ENCODE data around the gene P2RY2. TPM values are rescaled to one million over a fixed set of nuclear protein-coding genes. Genes with fewer than 3 reads are reported as not detected.

The P2RY2 gene
- total and polyA plus RNA-seq, 10 of the 15 experiments (the other 5 are each of a cell fraction or from before 2014, with no cell fraction given), result 0.03 to 0.23 (median 0.17) TPM; not detected in 7

DNA sequence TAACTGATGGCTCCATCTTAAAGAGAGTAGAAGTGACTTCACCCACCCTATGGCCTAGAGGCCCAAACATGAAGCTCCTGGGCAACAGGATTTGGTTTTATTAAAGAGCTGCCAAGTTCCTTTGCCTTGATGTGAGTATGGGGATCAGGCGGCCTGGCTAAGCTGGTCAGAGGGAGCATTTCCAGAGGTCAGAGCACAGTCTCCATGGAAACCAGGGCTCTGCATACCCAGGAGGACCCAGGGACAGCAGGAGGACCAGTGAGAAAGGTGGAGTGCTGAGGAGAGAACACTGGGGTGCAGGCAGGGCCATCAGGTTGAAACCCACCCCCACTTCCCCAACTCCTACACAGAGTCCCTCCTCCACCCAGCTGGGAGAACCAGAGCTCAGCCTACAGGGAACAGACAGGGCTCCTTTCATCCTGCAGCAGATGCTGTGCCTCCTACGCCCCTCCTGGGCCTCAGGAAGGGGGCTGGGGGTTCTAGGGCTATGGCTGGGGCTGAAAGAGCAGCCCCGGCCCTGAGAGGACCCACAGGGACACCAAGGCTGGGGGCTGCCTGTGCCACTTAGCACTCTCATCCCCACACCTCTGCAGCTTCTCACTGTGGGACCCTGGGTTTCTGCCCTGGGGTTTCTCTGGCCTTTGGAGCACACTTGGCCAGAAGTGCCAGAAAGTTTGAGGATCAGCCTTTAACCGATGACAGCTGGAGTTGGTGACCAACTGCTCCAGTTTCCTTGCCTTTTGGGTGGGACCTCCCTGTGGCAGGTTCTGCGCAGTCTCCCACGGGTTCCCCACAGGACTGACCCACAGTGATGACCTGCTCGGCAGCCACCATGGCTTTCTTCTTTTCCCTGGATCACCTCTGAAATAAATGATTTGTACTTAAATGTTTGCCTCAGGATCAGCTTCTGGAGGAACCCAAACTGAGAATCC lies 40.3 kb downstream of the P2RY2 start (continued):
- TF ChIP-seq MEF2A (IDR thresholded peaks at IDR 0.05; ENCODE audit: insufficient read depth, low read depth, low read length), result no peak

DNA sequence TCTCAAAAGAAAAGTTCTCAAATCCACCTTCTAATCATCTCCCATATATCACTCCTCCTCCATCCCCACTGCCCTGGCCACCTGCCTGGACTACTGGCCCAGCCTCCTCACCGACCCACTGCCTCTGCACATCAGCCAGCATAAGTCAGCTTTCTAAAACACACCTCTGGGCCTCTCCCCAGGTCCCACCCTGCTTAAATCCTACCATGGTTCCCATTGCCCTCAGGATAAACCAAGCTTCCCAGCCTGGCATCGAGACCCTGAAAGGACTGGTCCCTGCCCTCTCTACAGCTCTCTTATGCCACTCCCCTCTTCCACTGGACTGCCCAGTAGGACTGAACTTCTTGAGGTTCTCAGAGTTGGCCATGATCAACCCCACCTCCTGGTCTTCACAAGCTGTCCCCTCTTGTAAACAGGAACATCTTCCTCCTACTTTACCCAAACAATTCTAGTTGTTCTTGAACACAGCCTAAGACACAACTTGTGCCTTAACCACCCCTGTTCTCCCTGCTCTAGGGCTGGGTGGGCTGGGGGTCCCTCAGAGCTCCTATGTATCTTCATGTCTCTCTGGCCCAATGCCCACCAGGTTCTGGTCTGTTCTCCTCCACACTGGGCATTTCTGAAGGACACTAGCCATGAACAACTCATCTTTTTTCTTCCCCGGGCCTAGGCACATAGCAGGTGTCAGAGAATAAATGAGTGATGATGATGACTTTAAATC lies 41.5 kb downstream of the P2RY2 start:
- H3K9me3 ChIP-seq (replicated peaks; ENCODE audit: control insufficient read depth, insufficient read depth, low read length), result no peaks in the 10 kb centered on the region
- RAD21 ChIA-PET (ENCODE audit: unreplicated experiment), result no interaction called here
- no peaks in the 10 kb centered on the region for H3K36me3 ChIP-seq (ENCODE audit: control insufficient read depth in 2 of 2, insufficient read depth in 2 of 2, low read length in 1 of 2)
- POLR2A ChIA-PET, result interaction anchor here (0.6 kb wide), 1 partner anchor 472 kb away, joined by 3 read pairs; no protein-coding TSS in a partner anchor
- H4K20me1 ChIP-seq (ENCODE audit: control insufficient read depth, insufficient read depth), result no peaks in the 10 kb centered on the region
- no peaks in the 10 kb centered on the region for H3K4me1 ChIP-seq (ENCODE audit: control insufficient read depth, insufficient read depth, low read length)
- no peak overlapping the region for H3K4me3 ChIP-seq
- H3K27ac ChIP-seq (ENCODE audit: control insufficient read depth, insufficient read depth), result no peak overlapping the region
- H2AFZ ChIP-seq (ENCODE audit: control insufficient read depth, low read depth, low read length), result no peak overlapping the region
- H3K27me3 ChIP-seq (replicated peaks in 1 of 2; ENCODE audit: control insufficient read depth in 2 of 2, insufficient read depth in 2 of 2, low read length in 1 of 2), result no peaks in the 10 kb centered on the region; a peak in 1 of 4 replicates
- BruUV-seq (replicated peaks), result no TSS peak
- 34% methylated on average over 3 of the region's 3 CpGs for WGBS (ENCODE audit: insufficient coverage, insufficient replicate concordance, low lambda C conversion rate, missing lambda C conversion rate)
- no peak overlapping the region for H3K4me2 ChIP-seq (ENCODE audit: control insufficient read depth, insufficient read depth)
- SMC1A ChIA-PET (ENCODE audit: uncharacterized antibody, unreplicated experiment), result no interaction called here
- ATAC-seq (no peak), FAIRE-seq (no peak), DNase-seq (ENCODE audit: low read depth, low spot score) (no peak)
- in situ Hi-C loops (cut with MboI) (no loop called here), intact Hi-C loops (cut with micrococcal nuclease; ENCODE audit: unreplicated experiment) (no loop called here)
- no peaks in the 10 kb centered on the region for H3K79me2 ChIP-seq (ENCODE audit: control insufficient read depth, insufficient read depth, low read length)
- CTCF ChIA-PET, result interaction anchor here (0.9 to 1.7 kb wide), 2 partner anchors 8 to 30 kb away, joined by 3 to 5 read pairs; no protein-coding TSS in a partner anchor
- H3K9ac ChIP-seq (ENCODE audit: control insufficient read depth, insufficient read depth, low read length), result no peak overlapping the region
- TF ChIP-seq, protein P1, sequence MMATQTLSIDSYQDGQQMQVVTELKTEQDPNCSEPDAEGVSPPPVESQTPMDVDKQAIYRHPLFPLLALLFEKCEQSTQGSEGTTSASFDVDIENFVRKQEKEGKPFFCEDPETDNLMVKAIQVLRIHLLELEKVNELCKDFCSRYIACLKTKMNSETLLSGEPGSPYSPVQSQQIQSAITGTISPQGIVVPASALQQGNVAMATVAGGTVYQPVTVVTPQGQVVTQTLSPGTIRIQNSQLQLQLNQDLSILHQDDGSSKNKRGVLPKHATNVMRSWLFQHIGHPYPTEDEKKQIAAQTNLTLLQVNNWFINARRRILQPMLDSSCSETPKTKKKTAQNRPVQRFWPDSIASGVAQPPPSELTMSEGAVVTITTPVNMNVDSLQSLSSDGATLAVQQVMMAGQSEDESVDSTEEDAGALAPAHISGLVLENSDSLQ (IDR thresholded peaks at IDR 0.05), result no peak
- TF ChIP-seq FOXK2 (IDR thresholded peaks at IDR 0.05) (no peak), NBN (IDR thresholded peaks at IDR 0.05) (no peak), BCL3 (IDR thresholded peaks at IDR 0.05; ENCODE audit: borderline replicate concordance, insufficient read depth, low read depth, low read length, poor library complexity, severe bottlenecking) (no peak), MYB (IDR thresholded peaks at IDR 0.05; ENCODE audit: borderline replicate concordance, low read depth, low read length) (no peak), SUZ12 (IDR thresholded peaks at IDR 0.05; ENCODE audit: unreplicated experiment) (no peak), SMAD5 (IDR thresholded peaks at IDR 0.05; ENCODE audit: low read depth) (no peak), NFYB (IDR thresholded peaks at IDR 0.05; ENCODE audit: insufficient read depth, low read depth, low read length) (no peak), RUNX3 (IDR thresholded peaks at IDR 0.05; ENCODE audit: low read length) (no peak), MEF2B (IDR thresholded peaks at IDR 0.05; ENCODE audit: partially characterized antibody, poor library complexity, severe bottlenecking) (no peak), USF2 (IDR thresholded peaks at IDR 0.05; ENCODE audit: borderline replicate concordance, low read depth, low read length) (no peak)
- TF ChIP-seq, protein P2, sequence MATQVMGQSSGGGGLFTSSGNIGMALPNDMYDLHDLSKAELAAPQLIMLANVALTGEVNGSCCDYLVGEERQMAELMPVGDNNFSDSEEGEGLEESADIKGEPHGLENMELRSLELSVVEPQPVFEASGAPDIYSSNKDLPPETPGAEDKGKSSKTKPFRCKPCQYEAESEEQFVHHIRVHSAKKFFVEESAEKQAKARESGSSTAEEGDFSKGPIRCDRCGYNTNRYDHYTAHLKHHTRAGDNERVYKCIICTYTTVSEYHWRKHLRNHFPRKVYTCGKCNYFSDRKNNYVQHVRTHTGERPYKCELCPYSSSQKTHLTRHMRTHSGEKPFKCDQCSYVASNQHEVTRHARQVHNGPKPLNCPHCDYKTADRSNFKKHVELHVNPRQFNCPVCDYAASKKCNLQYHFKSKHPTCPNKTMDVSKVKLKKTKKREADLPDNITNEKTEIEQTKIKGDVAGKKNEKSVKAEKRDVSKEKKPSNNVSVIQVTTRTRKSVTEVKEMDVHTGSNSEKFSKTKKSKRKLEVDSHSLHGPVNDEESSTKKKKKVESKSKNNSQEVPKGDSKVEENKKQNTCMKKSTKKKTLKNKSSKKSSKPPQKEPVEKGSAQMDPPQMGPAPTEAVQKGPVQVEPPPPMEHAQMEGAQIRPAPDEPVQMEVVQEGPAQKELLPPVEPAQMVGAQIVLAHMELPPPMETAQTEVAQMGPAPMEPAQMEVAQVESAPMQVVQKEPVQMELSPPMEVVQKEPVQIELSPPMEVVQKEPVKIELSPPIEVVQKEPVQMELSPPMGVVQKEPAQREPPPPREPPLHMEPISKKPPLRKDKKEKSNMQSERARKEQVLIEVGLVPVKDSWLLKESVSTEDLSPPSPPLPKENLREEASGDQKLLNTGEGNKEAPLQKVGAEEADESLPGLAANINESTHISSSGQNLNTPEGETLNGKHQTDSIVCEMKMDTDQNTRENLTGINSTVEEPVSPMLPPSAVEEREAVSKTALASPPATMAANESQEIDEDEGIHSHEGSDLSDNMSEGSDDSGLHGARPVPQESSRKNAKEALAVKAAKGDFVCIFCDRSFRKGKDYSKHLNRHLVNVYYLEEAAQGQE (IDR thresholded peaks at IDR 0.05; ENCODE audit: low read depth, low read length), result no peak

Measured in GM12878 (cell line).